Suprapubic skin (tissue), 4 donors: ENCODE measurements around the gene LILRA6. TPM values are rescaled to one million over a fixed set of nuclear protein-coding genes. Genes with fewer than 3 reads are reported as not detected.
"Not testable (repeated sequence)": the region's sequence is repeated elsewhere in the genome, so short reads cannot be mapped to it uniquely, and the experiment has no call there.

Experiments
- DNase-seq, 2 donors: peaks; one replicate each; pipeline ENCODE4 v3.0.0-alpha.2; 2019; ENCODE audit warnings: low spot score in 2 of 2
- H3K27ac ChIP-seq: fragments of 200-600 bp; sonication (generic); one replicate; pipeline ENCODE4 v1.5.1; 2019
- H3K27me3 ChIP-seq: fragments of 200-600 bp; sonication (generic); one replicate; pipeline ENCODE4 v1.5.1; 2019
- H3K36me3 ChIP-seq: fragments of 200-600 bp; sonication (generic); one replicate; pipeline ENCODE4 v1.5.1; 2019
- H3K4me1 ChIP-seq: fragments of 200-600 bp; sonication (generic); one replicate; pipeline ENCODE4 v1.5.1; 2019
- H3K4me3 ChIP-seq: fragments of 200-600 bp; sonication (generic); one replicate; pipeline ENCODE4 v1.5.1; 2019; ENCODE audit warnings: mild to moderate bottlenecking
- H3K9me3 ChIP-seq: fragments of 200-600 bp; sonication (generic); one replicate; pipeline ENCODE4 v1.5.1; 2019
- EP300 ChIP-seq: sonication (generic); formaldehyde crosslinking; IDR thresholded peaks from one replicate; pipeline ENCODE4 v1.6.1; 2017; ENCODE audit warnings: antibody characterized with exemption
- POLR2A ChIP-seq, 2 donors: fragments of 450-650 bp; IDR thresholded peaks; one replicate each; pipeline ENCODE4 v1.6.1; 2017; ENCODE audit warnings: antibody characterized with exemption in 2 of 2, mild to moderate bottlenecking in 2 of 2, moderate library complexity in 2 of 2
- POLR2AphosphoS5 ChIP-seq, 3 donors: sonication (generic); formaldehyde crosslinking; IDR thresholded peaks; one replicate each; pipeline ENCODE4 v1.6.1; 2017; ENCODE audit warnings: antibody characterized with exemption in 3 of 3
- WGBS: methylation state at CpG from one replicate; pipeline ENCODE4 v1.1.5; 2018; 5-methylcytosine and 5-hydroxymethylcytosine counted together
- total RNA-seq, 4 donors: library from RNA; depleted of rRNA; stranded (reverse); fragments of >200 nt; gene quantifications; one replicate each; pipeline ENCODE4 v1.1.0, GENCODE V29; 2016
- TF ChIP-seq, protein P1 (sequence below), 2 donors: fragments of 200-600 bp in 1 of 2; fragments of 450-650 bp in 1 of 2; sonication (generic) in 1 of 2; IDR thresholded peaks; one replicate each; pipeline ENCODE4 v1.5.1; 2016 to 2019; ENCODE audit warnings: antibody characterized with exemption in 2 of 2, mild to moderate bottlenecking in 1 of 2, moderate library complexity in 1 of 2

LILRA6 gene
- total RNA-seq, 4 donors from 2014 or later, result 0.51 TPM; not detected in 3

GRCh38 chr19:54239491-54240371 is 2.9 kb downstream of the LILRA6 start:
- WGBS, result 61% methylated on average over 7 of the region's 21 CpGs
- not testable (repeated sequence) for H3K27ac ChIP-seq, H3K27me3 ChIP-seq, H3K9me3 ChIP-seq, H3K4me1 ChIP-seq, H3K4me3 ChIP-seq, H3K36me3 ChIP-seq
- DNase-seq, result peak; percentile 41 to 74

- WGBS, result 94% methylated on average over 4 of the region's 5 CpGs
- H3K4me3 ChIP-seq, result no peak overlapping the region
- no peaks in the 10 kb centered on the region for H3K4me1 ChIP-seq
- no peak overlapping the region for H3K27ac ChIP-seq
- H3K9me3 ChIP-seq, result no peaks in the 10 kb centered on the region
- DNase-seq, result peak in 1 of 2 donors; percentile 31
- no peaks in the 10 kb centered on the region for H3K36me3 ChIP-seq
- TF ChIP-seq, protein P1, sequence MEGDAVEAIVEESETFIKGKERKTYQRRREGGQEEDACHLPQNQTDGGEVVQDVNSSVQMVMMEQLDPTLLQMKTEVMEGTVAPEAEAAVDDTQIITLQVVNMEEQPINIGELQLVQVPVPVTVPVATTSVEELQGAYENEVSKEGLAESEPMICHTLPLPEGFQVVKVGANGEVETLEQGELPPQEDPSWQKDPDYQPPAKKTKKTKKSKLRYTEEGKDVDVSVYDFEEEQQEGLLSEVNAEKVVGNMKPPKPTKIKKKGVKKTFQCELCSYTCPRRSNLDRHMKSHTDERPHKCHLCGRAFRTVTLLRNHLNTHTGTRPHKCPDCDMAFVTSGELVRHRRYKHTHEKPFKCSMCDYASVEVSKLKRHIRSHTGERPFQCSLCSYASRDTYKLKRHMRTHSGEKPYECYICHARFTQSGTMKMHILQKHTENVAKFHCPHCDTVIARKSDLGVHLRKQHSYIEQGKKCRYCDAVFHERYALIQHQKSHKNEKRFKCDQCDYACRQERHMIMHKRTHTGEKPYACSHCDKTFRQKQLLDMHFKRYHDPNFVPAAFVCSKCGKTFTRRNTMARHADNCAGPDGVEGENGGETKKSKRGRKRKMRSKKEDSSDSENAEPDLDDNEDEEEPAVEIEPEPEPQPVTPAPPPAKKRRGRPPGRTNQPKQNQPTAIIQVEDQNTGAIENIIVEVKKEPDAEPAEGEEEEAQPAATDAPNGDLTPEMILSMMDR (IDR thresholded peaks at IDR 0.05), result no peak
- TF ChIP-seq POLR2A (IDR thresholded peaks at IDR 0.05) (no peak), POLR2AphosphoS5 (IDR thresholded peaks at IDR 0.05) (no peak), EP300 (no peak)
- H3K27me3 ChIP-seq, result peaks cover 17% of the 10 kb centered on the region
Observed at GRCh38 chr19:54233941-54234340, 8.6 kb downstream of the LILRA6 start.

DNA sequence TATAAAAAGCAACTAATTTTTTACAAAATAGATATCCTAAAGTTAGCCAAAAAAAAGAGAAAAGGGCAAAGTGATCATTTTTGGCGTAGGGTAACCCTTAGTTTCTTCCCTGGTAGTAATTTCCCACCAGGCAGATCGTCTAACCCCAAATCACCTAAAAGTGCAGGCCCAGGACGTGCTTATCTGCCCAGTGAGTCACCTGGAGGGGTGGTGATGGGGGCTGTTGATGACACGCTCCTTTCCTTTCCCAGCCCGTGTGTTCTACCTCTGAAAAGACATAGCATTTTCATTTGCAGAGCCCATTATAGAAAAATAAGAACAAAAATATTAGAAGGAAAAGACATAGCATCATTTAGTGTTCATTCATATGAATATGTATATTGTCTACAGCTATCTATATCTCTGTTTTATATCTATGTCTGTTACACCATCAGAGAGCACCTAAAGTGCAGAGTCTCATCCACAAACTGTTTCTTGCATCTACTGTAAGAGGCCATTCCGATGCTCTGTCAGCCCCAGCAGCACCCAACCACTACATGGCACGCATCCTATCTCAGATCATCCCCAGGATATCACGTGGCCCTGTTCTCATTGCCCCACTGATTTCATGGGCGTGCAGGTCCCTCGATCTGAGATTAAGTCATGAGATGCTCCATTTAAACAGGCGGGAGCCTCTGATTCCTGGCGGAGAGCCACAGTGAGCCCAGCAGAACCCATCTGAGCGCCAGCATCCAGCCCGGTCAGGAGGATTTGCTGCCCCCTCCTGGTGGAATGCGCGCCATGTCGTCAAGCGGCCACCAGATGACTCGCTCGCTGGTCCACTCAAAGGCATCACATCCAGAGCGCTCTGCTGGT is 11.3 kb downstream of the LILRA6 start:
- Histone ChIP-seq H3K4me1 (no peaks in the 10 kb centered on the region), H3K36me3 (no peaks in the 10 kb centered on the region), H3K9me3 (no peaks in the 10 kb centered on the region), H3K27ac (no peak overlapping the region), H3K4me3 (no peak overlapping the region), H3K27me3 (peaks cover 17% of the 10 kb centered on the region)
- 20% methylated on average over 21 of the region's 21 CpGs for WGBS
- peak; percentile 89 to 90 for DNase-seq
- TF ChIP-seq, protein P1 (IDR thresholded peaks at IDR 0.05), result peak; percentile 75 to 89
- TF ChIP-seq EP300, result no peak

GRCh38 chr19:54230031-54230430 is 12.6 kb downstream of the LILRA6 start:
- WGBS, result 82% methylated on average over 7 of the region's 7 CpGs
- no peak for TF ChIP-seq POLR2A (IDR thresholded peaks at IDR 0.05)
- TF ChIP-seq, protein P1 (IDR thresholded peaks at IDR 0.05), result no peak
- TF ChIP-seq POLR2AphosphoS5 (IDR thresholded peaks at IDR 0.05), result no peak
- TF ChIP-seq EP300, result no peak

GRCh38 chr19:54229146-54229545 is 13.4 kb downstream of the LILRA6 start:
- WGBS, result 91% methylated on average over 8 of the region's 8 CpGs
- H3K4me3 ChIP-seq, result no peak overlapping the region
- peak in 1 of 2 donors; percentile 52 for DNase-seq

More at GRCh38 chr19:54230031-54230430, 12.6 kb downstream of the LILRA6 start:
- Histone ChIP-seq H3K27ac (no peak overlapping the region), H3K4me3 (no peak overlapping the region), H3K4me1 (no peaks in the 10 kb centered on the region), H3K36me3 (no peaks in the 10 kb centered on the region), H3K27me3 (peaks cover 17% of the 10 kb centered on the region), H3K9me3 (no peaks in the 10 kb centered on the region)
- DNase-seq, result peak in 1 of 2 donors; percentile 61

DNA sequence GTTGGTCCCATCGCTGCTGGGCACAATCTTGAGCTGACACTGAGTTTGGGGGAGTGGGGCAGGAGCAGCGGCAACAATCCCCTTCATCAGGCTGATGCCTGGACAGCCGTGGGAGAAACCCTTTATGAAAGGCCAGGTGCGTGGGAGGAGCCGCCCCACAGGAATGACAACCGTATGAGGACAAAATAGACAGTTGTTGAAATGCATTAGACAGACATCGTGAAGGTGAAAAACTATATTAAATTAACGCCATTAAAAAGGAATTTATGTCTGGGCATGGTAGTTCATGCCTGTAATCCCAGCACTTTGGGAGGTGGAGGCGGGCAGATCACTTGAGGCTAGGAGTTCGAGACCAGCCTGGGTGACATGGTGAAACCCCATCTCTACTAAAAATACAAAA is 18.0 kb downstream of the LILRA6 start:
- peaks cover 21% of the 10 kb centered on the region for H3K27me3 ChIP-seq
- not testable (repeated sequence) for H3K9me3 ChIP-seq, H3K4me3 ChIP-seq, H3K4me1 ChIP-seq, H3K36me3 ChIP-seq, H3K27ac ChIP-seq
- DNase-seq, result peak in 1 of 2 donors; percentile 40
- 77% methylated on average over 9 of the region's 10 CpGs for WGBS

More at GRCh38 chr19:54229146-54229545, 13.4 kb downstream of the LILRA6 start:
- no peaks in the 10 kb centered on the region for H3K9me3 ChIP-seq
- no peaks in the 10 kb centered on the region for H3K4me1 ChIP-seq
- H3K27me3 ChIP-seq, result peaks cover 17% of the 10 kb centered on the region
- H3K36me3 ChIP-seq, result no peaks in the 10 kb centered on the region
- TF ChIP-seq POLR2A (IDR thresholded peaks at IDR 0.05), result no peak
- TF ChIP-seq POLR2AphosphoS5 (IDR thresholded peaks at IDR 0.05), result no peak
- TF ChIP-seq EP300, result no peak
- TF ChIP-seq, protein P1 (IDR thresholded peaks at IDR 0.05), result no peak
- H3K27ac ChIP-seq, result no peak overlapping the region

- peaks cover 21% of the 10 kb centered on the region for H3K27me3 ChIP-seq
- WGBS, result 44% methylated on average over 5 of the region's 5 CpGs
- H3K4me1 ChIP-seq, H3K27ac ChIP-seq, H3K9me3 ChIP-seq, H3K36me3 ChIP-seq, H3K4me3 ChIP-seq: not testable (repeated sequence)
- peak in 1 of 2 donors; percentile 70 for DNase-seq
Observed at GRCh38 chr19:54223937-54224281, 18.7 kb downstream of the LILRA6 start.

GRCh38 chr19:54223277-54223936 is 19.2 kb downstream of the LILRA6 start:
- H3K9me3 ChIP-seq, H3K36me3 ChIP-seq, H3K4me3 ChIP-seq, H3K4me1 ChIP-seq, H3K27ac ChIP-seq: not testable (repeated sequence)
- H3K27me3 ChIP-seq, result peaks cover 21% of the 10 kb centered on the region
- peak in 1 of 2 donors; percentile 76 for DNase-seq
- whole genome bisulfite sequencing, result 57% methylated on average over 7 of the region's 14 CpGs
